Daoy (cell line): Measurements from ENCODE around the gene FBXO34. TPM values are rescaled to one million over a fixed set of nuclear protein-coding genes. Genes with fewer than 3 reads are reported as not detected.
A peak's percentile ranks its signal among the peaks of the same experiment; 100 is the strongest.

Experiments used
- DNase-seq: peaks from one replicate; pipeline ENCODE4 v3.0.0-alpha.2; 2015; ENCODE audit warnings: low read depth
- total RNA-seq: library from RNA; depleted of rRNA; stranded (reverse); fragments of >200 nt; shearing (Covaris generic); gene quantifications from 2 replicates; pipeline ENCODE4 v1.2.3, GENCODE V29; 2014

FBXO34 gene
- total RNA-seq, 1 experiment from 2014 or later: 24.1 TPM

GRCh38 chr14:55271572-55272298, 514 bp downstream of the FBXO34 start:
- DNase-seq: peak; percentile 66

GRCh38 chr14:55272387-55272786, 1.2 kb downstream of the FBXO34 start:
- DNase-seq: no peak

- no peak for DNase-seq
These were observed 1.7 kb downstream of the FBXO34 start for GRCh38 chr14:55272922-55273321.

GRCh38 chr14:55274146-55274545, 2.9 kb downstream of the FBXO34 start:
- no peak for DNase-seq

GRCh38 chr14:55274751-55275150, 3.5 kb downstream of the FBXO34 start:
- peak; percentile 39 for DNase-seq

- no peak for DNase-seq
These were observed 5.5 kb downstream of the FBXO34 start for GRCh38 chr14:55276736-55277135.

GRCh38 chr14:55277972-55278740, 6.9 kb downstream of the FBXO34 start:
- DNase-seq: no peak

- no peak for DNase-seq
These were observed 8.2 kb downstream of the FBXO34 start for GRCh38 chr14:55279384-55279783.

GRCh38 chr14:55281316-55281839, 10.2 kb downstream of the FBXO34 start:
- no peak for DNase-seq

- no peak for DNase-seq
These were observed 13.9 kb downstream of the FBXO34 start for GRCh38 chr14:55285048-55285652.

- DNase-seq: no peak
These were observed 17.2 kb downstream of the FBXO34 start for GRCh38 chr14:55288439-55288838.

- DNase-seq: no peak
These were observed 20.4 kb downstream of the FBXO34 start for GRCh38 chr14:55291480-55292081.

- DNase-seq: no peak
These were observed 23.4 kb downstream of the FBXO34 start for GRCh38 chr14:55294603-55295002.

- no peak for DNase-seq
These were observed 26.6 kb downstream of the FBXO34 start for GRCh38 chr14:55297611-55298499.

- DNase-seq: no peak
These were observed 27.2 kb downstream of the FBXO34 start for GRCh38 chr14:55298500-55298822.

GRCh38 chr14:55301437-55302121, 30.4 kb downstream of the FBXO34 start:
- peak; percentile 50 for DNase-seq

GRCh38 chr14:55302367-55303124, 31.3 kb downstream of the FBXO34 start:
- no peak for DNase-seq

GRCh38 chr14:55303125-55303499, 31.9 kb downstream of the FBXO34 start:
- no peak for DNase-seq

- no peak for DNase-seq
These were observed 32.5 kb downstream of the FBXO34 start for GRCh38 chr14:55303691-55304145.
